ENCODE results near the gene NUMB. TPM values are rescaled to one million over a fixed set of nuclear protein-coding genes. Genes with fewer than 3 reads are reported as not detected.
A peak's percentile ranks its signal among the peaks of the same experiment; 100 is the strongest.

NUMB gene
- total and polyA plus RNA-seq, 4 donors = 28.3 to 48.0 (median 32.2) TPM

DNA sequence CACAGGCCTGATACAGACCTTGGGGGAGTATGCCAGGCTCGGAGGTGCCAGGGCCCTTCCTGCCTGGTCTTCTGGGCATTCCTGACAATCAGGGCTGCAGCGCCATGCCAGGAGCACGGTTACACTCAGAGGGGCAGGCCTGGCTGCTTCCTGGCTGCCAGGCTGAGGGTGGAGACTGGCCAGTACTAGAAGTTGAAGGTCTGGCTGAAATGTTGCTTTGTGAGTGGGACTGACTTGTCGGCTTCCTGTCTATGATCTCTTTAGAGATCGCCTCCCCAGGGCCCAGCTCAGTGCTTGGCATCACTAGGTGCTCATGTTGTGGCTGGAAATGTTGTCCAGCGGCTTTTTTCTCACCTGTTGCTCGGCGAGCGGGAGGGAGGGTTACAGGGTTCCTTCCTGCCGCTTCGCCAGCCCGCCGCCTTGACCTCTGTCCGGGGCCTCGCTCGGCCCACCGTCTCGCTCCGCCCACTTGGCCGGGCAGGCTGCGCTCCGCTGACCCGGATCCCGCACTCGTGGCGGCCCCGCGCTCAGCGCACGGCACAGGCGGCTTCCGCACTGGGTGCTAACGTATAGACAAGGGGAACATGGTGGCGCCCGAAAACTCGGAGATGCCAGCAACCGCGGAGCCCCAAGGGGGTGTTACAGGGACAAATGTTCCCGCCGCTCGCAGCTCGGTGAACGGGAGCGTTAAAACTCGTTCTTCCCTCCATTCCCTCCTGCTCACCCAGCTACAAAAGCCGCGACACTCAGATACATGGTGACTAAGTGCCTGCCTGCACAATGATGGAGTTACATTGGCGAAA is 188.4 kb downstream of the NUMB start:
- Histone ChIP-seq H3K4me1 (ENCODE audit: control insufficient read depth, insufficient read depth, low read length) (peaks cover 10% of the 10 kb centered on the region), H3K27ac (ENCODE audit: low read depth, low read length) (no peak overlapping the region), H3K9me3 (ENCODE audit: control insufficient read depth, insufficient read depth, low read length) (no peaks in the 10 kb centered on the region), H3K27me3 (ENCODE audit: control insufficient read depth, insufficient read depth, low read length) (peaks cover 7% of the 10 kb centered on the region), H3K36me3 (ENCODE audit: control insufficient read depth, insufficient read depth, low read length) (peaks cover 6% of the 10 kb centered on the region), H3K4me3 (ENCODE audit: low read depth, low read length) (peak overlapping the region; percentile 31)
- peak in 2 of 6 donors; percentile 43 to 49 for DNase-seq (ENCODE audit: low read depth in 4 of 6, low spot score in 6 of 6)
- 7% methylated on average over 47 of the region's 48 CpGs for WGBS (ENCODE audit: insufficient coverage)

DNA sequence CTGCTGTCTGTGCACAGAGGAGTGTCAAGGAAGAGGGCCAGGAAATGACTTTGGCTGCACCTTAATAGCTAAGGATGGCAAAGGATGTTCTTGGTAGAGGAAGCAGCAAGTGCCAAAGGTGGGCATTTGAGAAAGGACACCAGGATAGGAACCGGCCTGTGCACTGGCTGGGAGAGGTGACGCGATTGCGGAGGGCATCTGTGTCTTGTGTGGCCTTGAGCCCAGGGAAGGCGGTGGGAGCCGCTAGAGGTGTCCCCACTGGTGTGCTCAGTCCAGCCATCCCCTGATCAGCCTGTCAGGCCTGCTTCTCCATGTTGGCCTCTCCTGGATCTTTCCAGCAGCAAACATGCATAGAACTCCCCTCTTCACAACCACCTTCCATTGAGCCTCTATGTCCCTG is 190.9 kb downstream of the NUMB start:
- H3K36me3 ChIP-seq (ENCODE audit: control insufficient read depth, insufficient read depth, low read length) = peaks cover 6% of the 10 kb centered on the region
- no peak overlapping the region for H3K27ac ChIP-seq (ENCODE audit: low read depth, low read length)
- H3K4me1 ChIP-seq (ENCODE audit: control insufficient read depth, insufficient read depth, low read length) = peaks cover 10% of the 10 kb centered on the region
- 97% methylated on average over 6 of the region's 6 CpGs for WGBS (ENCODE audit: insufficient coverage)
- H3K9me3 ChIP-seq (ENCODE audit: control insufficient read depth, insufficient read depth, low read length) = no peaks in the 10 kb centered on the region
- no peak for DNase-seq (ENCODE audit: low read depth in 4 of 6, low spot score in 6 of 6)
- no peak overlapping the region for H3K4me3 ChIP-seq (ENCODE audit: low read depth, low read length)
- H3K27me3 ChIP-seq (ENCODE audit: control insufficient read depth, insufficient read depth, low read length) = peaks cover 7% of the 10 kb centered on the region

DNA sequence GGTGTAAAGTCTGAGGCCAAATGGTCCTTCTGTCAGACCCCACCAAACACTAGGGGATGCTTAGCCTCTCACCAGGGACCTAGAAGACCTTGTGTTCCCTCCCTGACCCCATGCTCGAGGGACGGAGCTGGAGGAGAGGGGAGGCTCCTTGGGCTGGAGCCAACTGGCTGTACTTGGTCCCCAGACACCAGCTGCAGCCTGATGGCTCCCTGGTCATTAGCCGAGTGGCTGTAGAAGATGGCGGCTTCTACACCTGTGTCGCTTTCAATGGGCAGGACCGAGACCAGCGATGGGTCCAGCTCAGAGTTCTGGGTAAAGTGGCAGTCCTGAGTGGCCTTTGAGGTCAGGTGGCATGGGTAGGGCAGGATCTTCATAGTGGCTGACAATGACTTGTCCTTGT is 192.0 kb downstream of the NUMB start:
- Histone ChIP-seq H3K27me3 (ENCODE audit: control insufficient read depth, insufficient read depth, low read length) (peaks cover 7% of the 10 kb centered on the region), H3K36me3 (ENCODE audit: control insufficient read depth, insufficient read depth, low read length) (peaks cover 6% of the 10 kb centered on the region), H3K9me3 (ENCODE audit: control insufficient read depth, insufficient read depth, low read length) (no peaks in the 10 kb centered on the region), H3K4me3 (ENCODE audit: low read depth, low read length) (no peak overlapping the region), H3K4me1 (ENCODE audit: control insufficient read depth, insufficient read depth, low read length) (peaks cover 17% of the 10 kb centered on the region), H3K27ac (ENCODE audit: low read depth, low read length) (no peak overlapping the region)
- WGBS (ENCODE audit: insufficient coverage) = 79% methylated on average over 7 of the region's 7 CpGs
- no peak for DNase-seq (ENCODE audit: low read depth in 4 of 6, low spot score in 6 of 6)

DNA sequence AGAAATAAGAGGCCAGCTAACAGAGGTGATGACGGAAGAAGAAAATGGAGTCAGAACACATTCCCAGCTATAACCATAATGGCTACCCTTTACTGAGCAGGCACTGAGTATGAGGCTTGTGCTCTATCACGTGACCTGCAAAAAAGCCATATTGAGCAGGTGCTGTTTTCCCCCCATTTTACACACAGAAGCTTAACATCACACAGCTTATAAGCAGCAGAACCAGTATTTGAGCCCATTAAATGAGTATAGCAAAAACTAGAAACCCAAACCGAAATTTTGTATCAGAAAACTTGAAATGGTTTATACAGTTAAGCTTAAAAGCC is 192.7 kb downstream of the NUMB start:
- Histone ChIP-seq H3K36me3 (ENCODE audit: control insufficient read depth, insufficient read depth, low read length) (peaks cover 6% of the 10 kb centered on the region), H3K27me3 (ENCODE audit: control insufficient read depth, insufficient read depth, low read length) (peaks cover 7% of the 10 kb centered on the region), H3K4me3 (ENCODE audit: low read depth, low read length) (no peak overlapping the region), H3K9me3 (ENCODE audit: control insufficient read depth, insufficient read depth, low read length) (no peaks in the 10 kb centered on the region), H3K4me1 (ENCODE audit: control insufficient read depth, insufficient read depth, low read length) (peaks cover 23% of the 10 kb centered on the region), H3K27ac (ENCODE audit: low read depth, low read length) (no peak overlapping the region)
- WGBS (ENCODE audit: insufficient coverage) = 100% methylated on average over 1 of the region's 3 CpGs
- no peak for DNase-seq (ENCODE audit: low read depth in 4 of 6, low spot score in 6 of 6)

DNA sequence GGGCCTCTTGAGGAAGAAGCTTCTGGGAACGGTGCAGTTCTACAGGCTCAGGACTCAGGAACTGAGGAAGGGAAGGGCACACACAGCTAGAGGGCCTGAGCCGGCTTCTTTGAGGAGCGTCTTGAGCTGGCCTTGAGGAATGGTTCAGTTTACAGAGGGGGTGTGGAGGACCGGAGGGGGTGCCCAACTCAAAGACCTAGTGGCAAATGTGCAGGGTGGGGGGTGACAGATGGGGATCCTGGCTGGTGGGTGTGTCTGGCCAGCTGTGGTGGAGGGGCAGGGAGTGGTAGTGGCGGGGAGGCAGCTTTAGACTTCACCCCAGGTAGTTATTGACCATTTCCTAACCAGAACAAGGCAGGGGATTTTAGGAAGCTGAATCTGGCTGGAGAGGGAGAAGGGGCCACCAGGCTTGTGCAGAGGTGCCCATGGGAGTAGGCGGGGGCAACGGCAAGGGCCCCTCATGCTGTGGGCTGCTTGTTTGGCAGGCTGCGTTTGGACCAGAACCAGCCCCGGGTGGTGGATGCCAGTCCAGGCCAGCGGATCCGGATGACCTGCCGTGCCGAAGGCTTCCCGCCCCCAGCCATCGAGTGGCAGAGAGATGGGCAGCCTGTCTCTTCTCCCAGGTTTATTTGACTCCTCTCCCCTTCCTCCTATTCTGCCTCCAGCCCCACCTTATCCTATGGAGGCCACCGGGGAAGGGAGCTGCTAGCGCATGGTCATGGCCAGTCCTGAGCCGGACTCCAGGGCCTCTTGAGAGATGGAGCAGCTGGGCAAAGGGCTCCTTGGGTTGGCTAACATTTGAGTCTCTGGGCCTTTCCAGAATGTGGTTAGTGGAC is 193.2 kb downstream of the NUMB start:
- H3K4me3 ChIP-seq (ENCODE audit: low read depth, low read length) = no peak overlapping the region
- peaks cover 24% of the 10 kb centered on the region for H3K4me1 ChIP-seq (ENCODE audit: control insufficient read depth, insufficient read depth, low read length)
- H3K27ac ChIP-seq (ENCODE audit: low read depth, low read length) = no peak overlapping the region
- no peak for DNase-seq (ENCODE audit: low read depth in 4 of 6, low spot score in 6 of 6)
- H3K27me3 ChIP-seq (ENCODE audit: control insufficient read depth, insufficient read depth, low read length) = peaks cover 4% of the 10 kb centered on the region
- WGBS (ENCODE audit: insufficient coverage) = 81% methylated on average over 16 of the region's 18 CpGs
- H3K9me3 ChIP-seq (ENCODE audit: control insufficient read depth, insufficient read depth, low read length) = no peaks in the 10 kb centered on the region
- H3K36me3 ChIP-seq (ENCODE audit: control insufficient read depth, insufficient read depth, low read length) = peaks cover 6% of the 10 kb centered on the region

DNA sequence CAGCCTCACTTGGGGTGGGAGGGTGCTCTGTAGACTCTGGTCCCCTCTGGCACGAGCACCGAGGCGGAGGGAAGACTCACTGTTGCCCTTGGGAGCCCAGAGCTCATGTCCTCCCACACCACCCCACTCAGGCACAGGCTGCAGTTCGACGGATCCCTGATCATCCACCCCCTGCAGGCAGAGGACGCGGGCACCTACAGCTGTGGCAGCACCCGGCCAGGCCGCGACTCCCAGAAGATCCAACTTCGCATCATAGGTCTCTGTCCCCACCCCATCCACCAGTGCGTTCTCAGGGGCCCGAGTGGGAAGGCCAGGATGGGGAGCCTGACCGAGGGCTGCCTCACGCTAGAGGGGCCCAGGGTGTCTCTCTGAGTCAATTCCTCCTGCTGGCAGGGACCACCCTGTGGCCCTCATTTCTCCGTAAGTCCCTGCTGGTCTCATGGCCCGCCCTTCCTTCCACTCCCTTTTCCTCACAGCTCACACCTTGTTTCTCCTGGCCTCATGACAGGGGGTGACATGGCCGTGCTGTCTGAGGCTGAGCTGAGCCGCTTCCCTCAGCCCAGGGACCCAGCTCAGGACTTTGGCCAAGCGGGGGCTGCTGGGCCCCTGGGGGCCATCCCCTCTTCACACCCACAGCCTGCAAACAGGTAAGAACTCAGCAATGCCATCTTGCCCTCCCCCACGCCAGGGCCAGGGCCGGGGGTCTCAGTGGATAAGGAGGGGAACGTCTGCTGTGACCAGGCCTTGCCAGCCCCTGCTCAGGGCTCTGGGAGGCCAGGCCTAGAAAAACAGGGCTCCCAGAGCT is 194.1 kb downstream of the NUMB start:
- no peak for DNase-seq (ENCODE audit: low read depth in 4 of 6, low spot score in 6 of 6)
- H3K27ac ChIP-seq (ENCODE audit: low read depth, low read length) = no peak overlapping the region
- 88% methylated on average over 18 of the region's 23 CpGs for WGBS (ENCODE audit: insufficient coverage)
- peaks cover 4% of the 10 kb centered on the region for H3K27me3 ChIP-seq (ENCODE audit: control insufficient read depth, insufficient read depth, low read length)
- H3K4me1 ChIP-seq (ENCODE audit: control insufficient read depth, insufficient read depth, low read length) = peaks cover 16% of the 10 kb centered on the region
- peaks cover 6% of the 10 kb centered on the region for H3K36me3 ChIP-seq (ENCODE audit: control insufficient read depth, insufficient read depth, low read length)
- no peak overlapping the region for H3K4me3 ChIP-seq (ENCODE audit: low read depth, low read length)
- no peaks in the 10 kb centered on the region for H3K9me3 ChIP-seq (ENCODE audit: control insufficient read depth, insufficient read depth, low read length)

DNA sequence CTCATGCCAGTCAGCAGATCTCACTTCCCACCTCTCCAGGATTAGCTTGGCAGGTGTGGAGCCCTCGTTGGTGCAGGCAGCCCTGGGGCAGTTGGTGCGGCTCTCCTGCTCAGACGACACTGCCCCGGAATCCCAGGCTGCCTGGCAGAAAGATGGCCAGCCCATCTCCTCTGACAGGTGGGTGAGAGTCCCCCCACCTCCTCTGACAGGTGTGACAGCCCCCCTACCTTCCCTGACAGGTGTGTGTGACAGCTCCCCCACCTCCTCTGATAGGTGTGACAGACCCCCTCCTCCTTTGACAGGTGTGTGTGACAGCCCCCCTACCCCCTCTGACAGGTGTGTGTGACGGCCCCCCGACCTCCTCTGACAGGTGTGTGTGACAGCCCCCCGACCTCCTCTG is 194.7 kb downstream of the NUMB start:
- Histone ChIP-seq H3K36me3 (ENCODE audit: control insufficient read depth, insufficient read depth, low read length) (peaks cover 6% of the 10 kb centered on the region), H3K4me1 (ENCODE audit: control insufficient read depth, insufficient read depth, low read length) (peaks cover 16% of the 10 kb centered on the region), H3K27me3 (ENCODE audit: control insufficient read depth, insufficient read depth, low read length) (peaks cover 4% of the 10 kb centered on the region), H3K9me3 (ENCODE audit: control insufficient read depth, insufficient read depth, low read length) (no peaks in the 10 kb centered on the region), H3K4me3 (ENCODE audit: low read depth, low read length) (no peak overlapping the region), H3K27ac (ENCODE audit: low read depth, low read length) (no peak overlapping the region)
- 84% methylated on average over 4 of the region's 7 CpGs for WGBS (ENCODE audit: insufficient coverage)
- DNase-seq (ENCODE audit: low read depth in 4 of 6, low spot score in 6 of 6) = no peak

DNA sequence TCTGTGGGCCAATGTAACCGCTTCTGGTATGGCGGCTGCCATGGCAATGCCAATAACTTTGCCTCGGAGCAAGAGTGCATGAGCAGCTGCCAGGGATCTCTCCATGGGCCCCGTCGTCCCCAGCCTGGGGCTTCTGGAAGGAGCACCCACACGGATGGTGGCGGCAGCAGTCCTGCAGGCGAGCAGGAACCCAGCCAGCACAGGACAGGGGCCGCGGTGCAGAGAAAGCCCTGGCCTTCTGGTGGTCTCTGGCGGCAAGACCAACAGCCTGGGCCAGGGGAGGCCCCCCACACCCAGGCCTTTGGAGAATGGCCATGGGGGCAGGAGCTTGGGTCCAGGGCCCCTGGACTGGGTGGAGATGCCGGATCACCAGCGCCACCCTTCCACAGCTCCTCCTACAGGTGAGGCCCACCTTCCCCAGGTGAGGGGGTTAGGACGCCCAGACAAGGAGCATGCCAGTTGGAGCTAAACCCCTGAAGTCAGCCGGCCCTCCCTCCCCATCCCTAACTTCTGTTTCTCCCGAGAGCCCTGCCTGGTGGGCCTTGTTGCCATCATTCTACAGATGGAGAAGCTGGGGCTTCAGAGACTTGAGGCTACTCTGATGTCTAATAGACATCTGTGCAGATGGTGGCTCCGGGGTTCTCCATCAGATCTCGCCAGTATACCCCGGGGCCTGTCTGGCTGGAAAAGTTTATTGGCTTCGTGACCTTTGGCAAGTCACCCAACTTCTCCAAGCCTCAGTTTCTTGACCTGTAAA is 195.7 kb downstream of the NUMB start:
- Histone ChIP-seq H3K9me3 (ENCODE audit: control insufficient read depth, insufficient read depth, low read length) (no peaks in the 10 kb centered on the region), H3K27me3 (ENCODE audit: control insufficient read depth, insufficient read depth, low read length) (no peaks in the 10 kb centered on the region), H3K4me3 (ENCODE audit: low read depth, low read length) (no peak overlapping the region), H3K36me3 (ENCODE audit: control insufficient read depth, insufficient read depth, low read length) (peaks cover 3% of the 10 kb centered on the region), H3K4me1 (ENCODE audit: control insufficient read depth, insufficient read depth, low read length) (peaks cover 16% of the 10 kb centered on the region), H3K27ac (ENCODE audit: low read depth, low read length) (no peak overlapping the region)
- no peak for DNase-seq (ENCODE audit: low read depth in 4 of 6, low spot score in 6 of 6)
- WGBS (ENCODE audit: insufficient coverage) = 89% methylated on average over 16 of the region's 20 CpGs
